Neural cell (in vitro differentiated cells): Measurements from ENCODE around the gene RASGRP2. TPM values are rescaled to one million over a fixed set of nuclear protein-coding genes. Genes with fewer than 3 reads are reported as not detected.

ENCODE experiments used
- H2AFZ ChIP-seq: fragments of 200-600, 300-800 bp; sonication (generic), shearing (Covaris generic); 2 replicates; pipeline ENCODE4 v1.6.0; 2014; ENCODE audit warnings: low read depth, mild to moderate bottlenecking, antibody characterized with exemption, low read length, moderate library complexity
- H3F3A ChIP-seq: fragments of 200-600 bp; shearing (Covaris generic); 2 replicates; pipeline ENCODE4 v1.6.1; 2016; ENCODE audit warnings: mild to moderate bottlenecking, moderate library complexity, mixed read lengths, antibody characterized with exemption, low read length; ENCODE audit not compliant: insufficient read depth, poor library complexity, severe bottlenecking
- H3K27ac ChIP-seq: fragments of 200-600, 300-800 bp; sonication (generic), shearing (Covaris generic); 2 replicates; pipeline ENCODE4 v1.5.1; 2014; ENCODE audit warnings: mild to moderate bottlenecking, low read length, moderate library complexity
- H3K27me3 ChIP-seq: fragments of 300-800, 200-600 bp; sonication (generic), shearing (Covaris generic); 2 replicates; pipeline ENCODE4 v1.6.0; 2014; ENCODE audit warnings: mild to moderate bottlenecking, low read depth, low read length, moderate library complexity; ENCODE audit not compliant: insufficient read depth
- H3K36me3 ChIP-seq: fragments of 300-800, 200-600 bp; sonication (generic), shearing (Covaris generic); 2 replicates; pipeline ENCODE4 v1.5.1; 2014; ENCODE audit warnings: mild to moderate bottlenecking, antibody characterized with exemption, low read length, moderate library complexity; ENCODE audit not compliant: insufficient read depth
- H3K4me2 ChIP-seq: fragments of 300-800, 200-600 bp; sonication (generic), shearing (Covaris generic); 2 replicates; pipeline ENCODE4 v1.6.0; 2014; ENCODE audit warnings: mild to moderate bottlenecking, low read length
- H3K4me3 ChIP-seq: fragments of 300-800, 200-600 bp; sonication (generic), shearing (Covaris generic); 2 replicates; pipeline ENCODE4 v1.5.1; 2014; ENCODE audit warnings: mild to moderate bottlenecking, low read length, moderate library complexity
- H3K79me2 ChIP-seq: fragments of 200-600 bp; shearing (Covaris generic); replicated peaks from 2 replicates; pipeline ENCODE4 v1.6.0; 2014; ENCODE audit warnings: mild to moderate bottlenecking, low read length, moderate library complexity; ENCODE audit not compliant: insufficient read depth
- H3K9ac ChIP-seq: fragments of 300-800, 200-600 bp; sonication (generic), shearing (Covaris generic); 2 replicates; pipeline ENCODE4 v1.6.1; 2016; ENCODE audit warnings: mild to moderate bottlenecking, low read length, mixed read lengths
- H3K9me2 ChIP-seq: fragments of 200-600 bp; shearing (Covaris generic); 2 replicates; pipeline ENCODE4 v1.6.1; 2016; ENCODE audit warnings: mild to moderate bottlenecking, low read length, mixed read lengths; ENCODE audit not compliant: insufficient read depth
- H3K9me3 ChIP-seq: fragments of 200-600, 300-800 bp; sonication (generic), shearing (Covaris generic); 2 replicates; pipeline ENCODE4 v1.6.1; 2016; ENCODE audit warnings: mild to moderate bottlenecking, mixed run types, low read length, moderate library complexity, mixed read lengths
- H4K20me1 ChIP-seq: fragments of 200-600 bp; shearing (Covaris generic); 2 replicates; pipeline ENCODE4 v1.6.1; 2016; ENCODE audit warnings: mild to moderate bottlenecking, mixed run types; ENCODE audit not compliant: insufficient read depth
- CTCF ChIP-seq: fragments of 450-650 bp; IDR thresholded peaks from 2 replicates; pipeline ENCODE4 v1.5.1; 2014; ENCODE audit warnings: antibody characterized with exemption, mild to moderate bottlenecking, moderate library complexity; ENCODE audit not compliant: poor library complexity, severe bottlenecking
- EP300 ChIP-seq: fragments of 450-650 bp; conservative IDR thresholded peaks from 2 replicates; pipeline ENCODE4 v1.6.1; 2014; ENCODE audit warnings: antibody characterized with exemption, mild to moderate bottlenecking, moderate library complexity; ENCODE audit not compliant: poor library complexity, severe bottlenecking
- EZH2 ChIP-seq: fragments of 200-600, 300-800 bp; shearing (Covaris generic), sonication (generic); IDR thresholded peaks from 2 replicates; pipeline ENCODE4 v1.6.1; 2014; ENCODE audit warnings: antibody characterized with exemption, low read length, borderline replicate concordance, mild to moderate bottlenecking; ENCODE audit not compliant: insufficient read depth, poor library complexity, severe bottlenecking
- MXI1 ChIP-seq: fragments of 450-650 bp; conservative IDR thresholded peaks from 2 replicates; pipeline ENCODE4 v1.6.1; 2014; ENCODE audit warnings: antibody characterized with exemption, mild to moderate bottlenecking; ENCODE audit not compliant: poor library complexity, severe bottlenecking
- POLR2AphosphoS5 ChIP-seq: IDR thresholded peaks from 2 replicates; pipeline ENCODE4 v1.6.1; 2012
- RAD21 ChIP-seq: fragments of 450-650 bp; conservative IDR thresholded peaks from 2 replicates; pipeline ENCODE4 v1.6.1; 2014; ENCODE audit warnings: antibody characterized with exemption, mild to moderate bottlenecking, moderate library complexity
- SMC3 ChIP-seq: fragments of 450-650 bp; conservative IDR thresholded peaks from 2 replicates; pipeline ENCODE4 v1.6.1; 2014; ENCODE audit warnings: antibody characterized with exemption, mild to moderate bottlenecking, moderate library complexity; ENCODE audit not compliant: poor library complexity
- TAF1 ChIP-seq: IDR thresholded peaks from 2 replicates; pipeline ENCODE4 v1.6.1; 2012; ENCODE audit warnings: low read depth
- polyA plus RNA-seq: library from polyadenylated mRNA; depleted of rRNA; stranded (reverse); fragments of >200 nt; gene quantifications from 2 replicates; pipeline ENCODE4 v1.2.3, GENCODE V29; 2014
- TF ChIP-seq, protein P1 (sequence below): IDR thresholded peaks from 2 replicates; pipeline ENCODE4 v1.6.1; 2012; ENCODE audit warnings: borderline replicate concordance

The RASGRP2 gene
- polyA plus RNA-seq, 1 donor from 2014 or later: 4.5 TPM

GRCh38 chr11:64696045-64696444 lies 47.9 kb downstream of the RASGRP2 start:
- H3K9ac ChIP-seq: no peak overlapping the region
- no peak for TF ChIP-seq TAF1
- no peak for TF ChIP-seq EZH2
- TF ChIP-seq RAD21: no peak
- no peak for TF ChIP-seq CTCF
- no peak for TF ChIP-seq EP300
- TF ChIP-seq POLR2AphosphoS5: no peak
- TF ChIP-seq MXI1: no peak
- TF ChIP-seq, protein P1, sequence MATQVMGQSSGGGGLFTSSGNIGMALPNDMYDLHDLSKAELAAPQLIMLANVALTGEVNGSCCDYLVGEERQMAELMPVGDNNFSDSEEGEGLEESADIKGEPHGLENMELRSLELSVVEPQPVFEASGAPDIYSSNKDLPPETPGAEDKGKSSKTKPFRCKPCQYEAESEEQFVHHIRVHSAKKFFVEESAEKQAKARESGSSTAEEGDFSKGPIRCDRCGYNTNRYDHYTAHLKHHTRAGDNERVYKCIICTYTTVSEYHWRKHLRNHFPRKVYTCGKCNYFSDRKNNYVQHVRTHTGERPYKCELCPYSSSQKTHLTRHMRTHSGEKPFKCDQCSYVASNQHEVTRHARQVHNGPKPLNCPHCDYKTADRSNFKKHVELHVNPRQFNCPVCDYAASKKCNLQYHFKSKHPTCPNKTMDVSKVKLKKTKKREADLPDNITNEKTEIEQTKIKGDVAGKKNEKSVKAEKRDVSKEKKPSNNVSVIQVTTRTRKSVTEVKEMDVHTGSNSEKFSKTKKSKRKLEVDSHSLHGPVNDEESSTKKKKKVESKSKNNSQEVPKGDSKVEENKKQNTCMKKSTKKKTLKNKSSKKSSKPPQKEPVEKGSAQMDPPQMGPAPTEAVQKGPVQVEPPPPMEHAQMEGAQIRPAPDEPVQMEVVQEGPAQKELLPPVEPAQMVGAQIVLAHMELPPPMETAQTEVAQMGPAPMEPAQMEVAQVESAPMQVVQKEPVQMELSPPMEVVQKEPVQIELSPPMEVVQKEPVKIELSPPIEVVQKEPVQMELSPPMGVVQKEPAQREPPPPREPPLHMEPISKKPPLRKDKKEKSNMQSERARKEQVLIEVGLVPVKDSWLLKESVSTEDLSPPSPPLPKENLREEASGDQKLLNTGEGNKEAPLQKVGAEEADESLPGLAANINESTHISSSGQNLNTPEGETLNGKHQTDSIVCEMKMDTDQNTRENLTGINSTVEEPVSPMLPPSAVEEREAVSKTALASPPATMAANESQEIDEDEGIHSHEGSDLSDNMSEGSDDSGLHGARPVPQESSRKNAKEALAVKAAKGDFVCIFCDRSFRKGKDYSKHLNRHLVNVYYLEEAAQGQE: no peak
- TF ChIP-seq SMC3: no peak
- no peaks in the 10 kb centered on the region for H3F3A ChIP-seq
- H3K9me3 ChIP-seq: no peaks in the 10 kb centered on the region
- H3K9me2 ChIP-seq: no peaks in the 10 kb centered on the region
- no peak overlapping the region for H3K4me3 ChIP-seq
- no peak overlapping the region for H3K4me2 ChIP-seq
- no peaks in the 10 kb centered on the region for H3K36me3 ChIP-seq
- H3K27ac ChIP-seq: peak overlapping the region; percentile 28
- peaks cover 36% of the 10 kb centered on the region for H3K79me2 ChIP-seq
- no peaks in the 10 kb centered on the region for H4K20me1 ChIP-seq
- H2AFZ ChIP-seq: no peak overlapping the region
- no peaks in the 10 kb centered on the region for H3K27me3 ChIP-seq

- no peak overlapping the region for H3K9ac ChIP-seq
Observed at GRCh38 chr11:64695548-64695947, 48.4 kb downstream of the RASGRP2 start.

More at GRCh38 chr11:64695548-64695947, 48.4 kb downstream of the RASGRP2 start:
- Histone ChIP-seq H3K4me2 (peak overlapping the region; percentile 43), H3K9me2 (no peaks in the 10 kb centered on the region), H3F3A (no peaks in the 10 kb centered on the region), H3K27me3 (no peaks in the 10 kb centered on the region), H3K9me3 (no peaks in the 10 kb centered on the region), H2AFZ (no peak overlapping the region), H3K27ac (peak overlapping the region; percentile 28), H3K79me2 (peaks cover 31% of the 10 kb centered on the region), H3K36me3 (no peaks in the 10 kb centered on the region), H3K4me3 (peak overlapping the region; percentile 51), H4K20me1 (no peaks in the 10 kb centered on the region)
- TF ChIP-seq MXI1 (no peak), RAD21 (no peak), POLR2AphosphoS5 (no peak), SMC3 (no peak), EZH2 (no peak), EP300 (no peak), TAF1 (no peak), CTCF (no peak)
- TF ChIP-seq, protein P1: no peak
